OCI-LY1 (cell line): Measurements from ENCODE around the gene OR8S1.

Experiments
- EZH2 ChIP-seq: fragments of 200-600 bp; sonication (generic), shearing (Covaris generic); IDR thresholded peaks from 2 replicates; pipeline ENCODE4 v1.8.0; 2017; ENCODE audit warnings: borderline replicate concordance, mixed run types, mild to moderate bottlenecking, antibody characterized with exemption, low read length, moderate library complexity, mixed read lengths
- TF ChIP-seq, protein P1 (sequence below): fragments of 200-600 bp; sonication (generic), shearing (Covaris generic); IDR thresholded peaks from 2 replicates; pipeline ENCODE4 v1.5.1; 2017; ENCODE audit warnings: mild to moderate bottlenecking, antibody characterized with exemption, low read length, moderate library complexity, mixed read lengths

DNA sequence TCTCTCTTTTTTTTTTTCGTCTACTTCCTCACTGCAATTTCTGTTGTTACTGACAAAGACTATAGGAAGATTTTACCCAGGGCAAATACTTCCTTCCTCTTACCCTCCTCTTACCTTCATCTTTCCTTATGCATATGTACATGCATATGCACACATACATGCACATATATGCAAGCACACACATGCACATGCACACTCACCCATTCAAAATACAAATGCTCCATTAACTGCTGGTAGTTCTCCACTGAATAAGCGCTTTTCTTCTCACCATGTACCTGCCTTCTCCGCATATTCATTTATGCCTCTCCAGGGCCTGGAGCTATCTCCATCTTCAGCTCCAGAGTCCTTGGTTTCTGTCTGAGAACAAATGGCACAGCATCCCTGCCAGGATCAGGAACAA is 42.5 kb upstream of the OR8S1 start:
- TF ChIP-seq, protein P1, sequence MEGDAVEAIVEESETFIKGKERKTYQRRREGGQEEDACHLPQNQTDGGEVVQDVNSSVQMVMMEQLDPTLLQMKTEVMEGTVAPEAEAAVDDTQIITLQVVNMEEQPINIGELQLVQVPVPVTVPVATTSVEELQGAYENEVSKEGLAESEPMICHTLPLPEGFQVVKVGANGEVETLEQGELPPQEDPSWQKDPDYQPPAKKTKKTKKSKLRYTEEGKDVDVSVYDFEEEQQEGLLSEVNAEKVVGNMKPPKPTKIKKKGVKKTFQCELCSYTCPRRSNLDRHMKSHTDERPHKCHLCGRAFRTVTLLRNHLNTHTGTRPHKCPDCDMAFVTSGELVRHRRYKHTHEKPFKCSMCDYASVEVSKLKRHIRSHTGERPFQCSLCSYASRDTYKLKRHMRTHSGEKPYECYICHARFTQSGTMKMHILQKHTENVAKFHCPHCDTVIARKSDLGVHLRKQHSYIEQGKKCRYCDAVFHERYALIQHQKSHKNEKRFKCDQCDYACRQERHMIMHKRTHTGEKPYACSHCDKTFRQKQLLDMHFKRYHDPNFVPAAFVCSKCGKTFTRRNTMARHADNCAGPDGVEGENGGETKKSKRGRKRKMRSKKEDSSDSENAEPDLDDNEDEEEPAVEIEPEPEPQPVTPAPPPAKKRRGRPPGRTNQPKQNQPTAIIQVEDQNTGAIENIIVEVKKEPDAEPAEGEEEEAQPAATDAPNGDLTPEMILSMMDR: no peak
- no peak for TF ChIP-seq EZH2
